GM12878 (cell line): ENCODE data around the gene ANGPTL2. TPM values are rescaled to one million over a fixed set of nuclear protein-coding genes. Genes with fewer than 3 reads are reported as not detected.

ENCODE experiments used
- ATAC-seq: fragments of 200-7000 bp; cut with Tn5 transposase; 3 replicates; pipeline ENCODE4 v1.9.1; 2020; ENCODE audit warnings: mild to moderate bottlenecking, moderate library complexity
- BruUV-seq: library from RNA; stranded (reverse); fragments of 400-500 nt; replicated peaks from 2 replicates; lab custom pipeline; 2021; lab: Mats Ljungman, UMichigan
- CTCF ChIA-PET: fragments of 300-600 bp; sonication (Branson Sonifier 250); formaldehyde crosslinking; extraction: SDS; loops from one replicate; lab custom pipeline; 2021; ENCODE audit warnings: inconsistent platforms; lab: Yijun Ruan, JAX
- POLR2A ChIA-PET: fragments of 350-600 bp; formaldehyde crosslinking; extraction: SDS; loops from one replicate; lab custom pipeline; 2021; ENCODE audit warnings: inconsistent platforms; lab: Charles Lee
- RAD21 ChIA-PET: fragments of 300-600 bp; sonication (Branson Sonifier 250); formaldehyde crosslinking; loops from one replicate; lab custom pipeline; 2023; ENCODE audit warnings: antibody characterized with exemption; ENCODE audit not compliant: unreplicated experiment; lab: Charles Lee
- SMC1A ChIA-PET: fragments of 300-600 bp; sonication (Branson Sonifier 250); formaldehyde crosslinking; loops from one replicate; lab custom pipeline; 2023; ENCODE audit not compliant: unreplicated experiment, uncharacterized antibody; lab: Charles Lee
- DNase-seq: peaks from one replicate; pipeline ENCODE4 v3.0.0-alpha.2; 2011; ENCODE audit warnings: low read depth, low spot score
- FAIRE-seq: peaks from 3 replicates; lab custom pipeline; 2011; peaks lifted over from hg19 to GRCh38; lab: Jason Lieb, UNC
- H2AFZ ChIP-seq: 2 replicates; pipeline ENCODE4 v1.6.0; 2011; ENCODE audit warnings: low read depth, low read length, control low read depth; ENCODE audit not compliant: control insufficient read depth
- H3K27ac ChIP-seq: 2 replicates; pipeline ENCODE4 v1.5.1; 2011; ENCODE audit warnings: control low read depth; ENCODE audit not compliant: control insufficient read depth, insufficient read depth
- H3K27me3 ChIP-seq, 2 experiments: replicated peaks in 1 of 2; 2 replicates each; pipeline versions ENCODE4 v1.6.0 to v1.6.1; 2011; ENCODE audit warnings: low read length in 1 of 2; ENCODE audit not compliant: control insufficient read depth in 2 of 2, insufficient read depth in 2 of 2
- H3K36me3 ChIP-seq, 2 experiments: 2 replicates each; pipeline ENCODE4 v1.5.1; 2011; ENCODE audit warnings: low read length in 1 of 2; ENCODE audit not compliant: control insufficient read depth in 2 of 2, insufficient read depth in 2 of 2
- H3K4me1 ChIP-seq: 2 replicates; pipeline ENCODE4 v1.6.1; 2011; ENCODE audit warnings: mild to moderate bottlenecking, low read length, moderate library complexity, mixed read lengths; ENCODE audit not compliant: control insufficient read depth, insufficient read depth
- H3K4me2 ChIP-seq: 2 replicates; pipeline ENCODE4 v1.6.0; 2011; ENCODE audit warnings: control low read depth; ENCODE audit not compliant: control insufficient read depth, insufficient read depth
- H3K4me3 ChIP-seq: fragments of 200-600 bp; sonication (generic); 2 replicates; pipeline ENCODE4 v1.5.1; 2016
- H3K79me2 ChIP-seq: 2 replicates; pipeline ENCODE4 v1.6.0; 2011; ENCODE audit warnings: low read length; ENCODE audit not compliant: control insufficient read depth, insufficient read depth
- H3K9ac ChIP-seq: 2 replicates; pipeline ENCODE4 v1.8.0; 2011; ENCODE audit warnings: low read length, control low read depth, mixed read lengths; ENCODE audit not compliant: control insufficient read depth, insufficient read depth
- H3K9me3 ChIP-seq: replicated peaks from 3 replicates; pipeline ENCODE4 v1.5.1; 2011; ENCODE audit warnings: mild to moderate bottlenecking, low read length; ENCODE audit not compliant: control insufficient read depth, insufficient read depth
- H4K20me1 ChIP-seq: 2 replicates; pipeline ENCODE4 v1.6.0; 2011; ENCODE audit not compliant: control insufficient read depth, insufficient read depth
- CHD4 ChIP-seq: fragments of 200-600 bp; sonication (generic); IDR thresholded peaks from 2 replicates; pipeline ENCODE4 v1.6.1; 2016; ENCODE audit warnings: mild to moderate bottlenecking
- CTCF ChIP-seq, 3 experiments: IDR thresholded peaks in 2 of 3; conservative IDR thresholded peaks in 1 of 3; 2 replicates each; pipeline ENCODE4 v1.5.1; 2011; ENCODE audit warnings: low read depth in 3 of 3, low read length in 3 of 3, mild to moderate bottlenecking in 3 of 3, control low read depth in 2 of 3, moderate library complexity in 2 of 3, inconsistent platforms in 1 of 3, mixed read lengths in 1 of 3; ENCODE audit not compliant: control insufficient read depth in 2 of 3, insufficient read depth in 1 of 3; ENCODE audit errors: extremely low read depth in 1 of 3
- E4F1 ChIP-seq: fragments of 450-650 bp; IDR thresholded peaks from 2 replicates; pipeline ENCODE4 v1.6.1; 2018; ENCODE audit warnings: borderline replicate concordance, mild to moderate bottlenecking; ENCODE audit not compliant: partially characterized antibody
- FOS ChIP-seq: IDR thresholded peaks from 3 replicates; pipeline ENCODE4 v1.6.1; 2011; ENCODE audit warnings: borderline replicate concordance; ENCODE audit not compliant: insufficient read length; ENCODE audit errors: extremely low read depth
- JUND ChIP-seq: IDR thresholded peaks from 2 replicates; pipeline ENCODE4 v1.6.1; 2012; ENCODE audit warnings: low read depth, mild to moderate bottlenecking, low read length, improper control_type of control experiment, moderate library complexity
- SUZ12 ChIP-seq: fragments of 200-600 bp; sonication (generic); IDR thresholded peaks from one replicate; pipeline ENCODE4 v1.6.1; 2018; ENCODE audit warnings: antibody characterized with exemption, mild to moderate bottlenecking; ENCODE audit not compliant: unreplicated experiment
- USF2 ChIP-seq: IDR thresholded peaks from 2 replicates; pipeline ENCODE4 v1.6.1; 2011; ENCODE audit warnings: low read depth, low read length, improper control_type of control experiment, borderline replicate concordance
- WGBS: methylation state at CpG from one replicate; pipeline ENCODE4 v1.1.6; 2016; ENCODE audit warnings: low lambda C conversion rate; ENCODE audit not compliant: insufficient replicate concordance, insufficient coverage; ENCODE audit errors: missing lambda C conversion rate; 5-methylcytosine and 5-hydroxymethylcytosine counted together
- in situ Hi-C: fragments of 300-500 bp; cut with MboI; formaldehyde crosslinking; loops from 9 replicates; pipeline ENCODE4 v1.14.3; 2018; ENCODE audit warnings: mixed read lengths
- intact Hi-C: fragments of 100-400 bp; cut with micrococcal nuclease; formaldehyde crosslinking; loops from one replicate; pipeline ENCODE4 v1.14.2; 2022; ENCODE audit not compliant: unreplicated experiment
- polyA plus RNA-seq, 11 experiments: library from polyadenylated mRNA; depleted of rRNA in 4 of 11; unstranded in 6 of 11; stranded (reverse) in 5 of 11; fragments of >200 nt; fragmentation: Nextera tagmentation in 4 of 11; fragmentation: Illumina TruSeq in 1 of 11; extraction: Ambion mirVana in 4 of 11; extraction: Trizol in 1 of 11; gene quantifications; 1 replicate in 1 of 11; 2 replicates in 10 of 11; pipeline versions ENCODE4 v1.2.1 to v1.2.3, GENCODE V29; 2011 to 2016; ENCODE audit warnings: inconsistent platforms in 2 of 11, missing spikeins in 2 of 11, low read depth in 1 of 11
- total RNA-seq, 4 experiments: library from RNA; depleted of rRNA in 3 of 4; stranded (reverse); fragments of >200 nt in 3 of 4; fragmentation: Illumina TruSeq in 1 of 4; extraction: Trizol in 1 of 4; gene quantifications; 2 replicates each; pipeline versions ENCODE4 v1.2.1 to v1.2.3, GENCODE V29; 2013 to 2021

The ANGPTL2 gene
- total and polyA plus RNA-seq, 10 of the 15 experiments (the other 5 are each of a cell fraction or from before 2014, with no cell fraction given), result 0.13 to 2.6 (median 0.82) TPM; not detected in 1

GRCh38 chr9:127038531-127038930 lies 83.9 kb downstream of the ANGPTL2 start:
- H3K4me1 ChIP-seq, result no peaks in the 10 kb centered on the region
- FAIRE-seq (no peak), DNase-seq (no peak), ATAC-seq (no peak)
- in situ Hi-C loops, result no loop called here
- H3K36me3 ChIP-seq, result no peaks in the 10 kb centered on the region
- intact Hi-C loops, result no loop called here
- no TSS peak for BruUV-seq
- no peak overlapping the region for H3K27ac ChIP-seq
- no peak overlapping the region for H3K4me2 ChIP-seq
- ChIA-PET RAD21 (no interaction called here), SMC1A (no interaction called here), CTCF (no interaction called here), POLR2A (interaction anchor here (1.3 kb wide), 1 partner anchor 52 kb away, joined by 4 read pairs; no protein-coding TSS in a partner anchor)
- no peaks in the 10 kb centered on the region for H3K9me3 ChIP-seq
- no peaks in the 10 kb centered on the region for H3K27me3 ChIP-seq
- WGBS, result 81% methylated on average over 5 of the region's 5 CpGs
- no peak for TF ChIP-seq JUND
- TF ChIP-seq CHD4, result no peak
- TF ChIP-seq E4F1, result no peak
- no peak for TF ChIP-seq USF2
- TF ChIP-seq CTCF (IDR thresholded peaks at IDR 0.05 in 2 of 3, conservative IDR thresholded peaks at IDR 0.05 in 1 of 3; ENCODE audit: control insufficient read depth in 2 of 3, extremely low read depth in 1 of 3, insufficient read depth in 1 of 3, low read depth in 3 of 3, low read length in 3 of 3), result no peak
- no peak for TF ChIP-seq SUZ12
- no peak for TF ChIP-seq FOS
- no peak overlapping the region for H3K4me3 ChIP-seq
- H2AFZ ChIP-seq, result no peak overlapping the region
- H3K9ac ChIP-seq, result no peak overlapping the region
- H3K79me2 ChIP-seq, result no peaks in the 10 kb centered on the region
- H4K20me1 ChIP-seq, result no peaks in the 10 kb centered on the region

Other genes starting within 250 kb of the ANGPTL2 start
- gene RALGPS1, start 207.9 kb downstream of the ANGPTL2 start, total RNA-seq (2014; rRNA removed), result 3.1 and 3.8 TPM in 2 replicates
- 2.3 and 3.2 TPM in 2 replicates for gene RALGPS1, start 207.9 kb downstream of the ANGPTL2 start, total RNA-seq (2014; rRNA removed; fragmentation: Illumina TruSeq; extraction: Trizol)
- gene RALGPS1, start 207.9 kb downstream of the ANGPTL2 start, total RNA-seq (2021), result 3.1 and 3.6 TPM in 2 replicates
- gene RALGPS1, start 207.9 kb downstream of the ANGPTL2 start, polyA plus RNA-seq (2011; rRNA removed), result 5.2 and 5.5 TPM in 2 replicates
- 2.2 and 2.3 TPM in 2 replicates for gene RALGPS1, start 207.9 kb downstream of the ANGPTL2 start, polyA plus RNA-seq (2014; fragmentation: Illumina TruSeq; extraction: Trizol)
- gene RALGPS1, start 207.9 kb downstream of the ANGPTL2 start, polyA plus RNA-seq (2014; fragmentation: Nextera tagmentation; extraction: Ambion mirVana), result under 1 TPM; 0.13 to 0.77 TPM
- 3.4 and 5.6 TPM in 2 replicates for gene RALGPS1, start 207.9 kb downstream of the ANGPTL2 start, polyA plus RNA-seq (2014; rRNA removed)
- gene RALGPS1, start 207.9 kb downstream of the ANGPTL2 start, polyA plus RNA-seq (2016; fragmentation: Nextera tagmentation; extraction: Ambion mirVana), result 1 to 10 TPM; 1.9 to 2.3 TPM
- gene GARNL3, start 142.1 kb upstream of the ANGPTL2 start, total RNA-seq (2014; rRNA removed), result 8.2 and 9.3 TPM in 2 replicates
- gene GARNL3, start 142.1 kb upstream of the ANGPTL2 start, total RNA-seq (2014; rRNA removed; fragmentation: Illumina TruSeq; extraction: Trizol), result 7.1 and 7.2 TPM in 2 replicates
- gene GARNL3, start 142.1 kb upstream of the ANGPTL2 start, total RNA-seq (2021), result 9.4 and 9.8 TPM in 2 replicates
- gene GARNL3, start 142.1 kb upstream of the ANGPTL2 start, polyA plus RNA-seq (2011; rRNA removed), result 1.8 and 2.2 TPM in 2 replicates
- 6.9 and 7.6 TPM in 2 replicates for gene GARNL3, start 142.1 kb upstream of the ANGPTL2 start, polyA plus RNA-seq (2014; fragmentation: Illumina TruSeq; extraction: Trizol)
- gene GARNL3, start 142.1 kb upstream of the ANGPTL2 start, polyA plus RNA-seq (2014; fragmentation: Nextera tagmentation; extraction: Ambion mirVana), result 1 to 10 TPM in 1 of 2 experiments, under 1 TPM in 1; 0.89 to 1.3 TPM
- gene GARNL3, start 142.1 kb upstream of the ANGPTL2 start, polyA plus RNA-seq (2014; rRNA removed), result 12.0 and 13.2 TPM in 2 replicates
- gene GARNL3, start 142.1 kb upstream of the ANGPTL2 start, polyA plus RNA-seq (2016; fragmentation: Nextera tagmentation; extraction: Ambion mirVana), result 1 to 10 TPM; 4.9 to 5.6 TPM